Esophagus muscularis mucosa (tissue), 4 donors: ENCODE measurements around the gene SIPA1L3. TPM values are rescaled to one million over a fixed set of nuclear protein-coding genes. Genes with fewer than 3 reads are reported as not detected.
"Not testable (repeated sequence)": the region's sequence is repeated elsewhere in the genome, so short reads cannot be mapped to it uniquely, and the experiment has no call there.

Source experiments
- DNase-seq: peaks from one replicate; pipeline ENCODE4 v3.0.0-alpha.2; 2017; ENCODE audit errors: extremely low spot score
- H3K27ac ChIP-seq, 4 donors: fragments of 200-600 bp; sonication (generic); replicated peaks in 1 of 4; 1 replicate in 3 of 4; 2 replicates in 1 of 4; pipeline ENCODE4 v1.5.1; 2016 to 2019; ENCODE audit warnings: mild to moderate bottlenecking in 1 of 4
- H3K27me3 ChIP-seq, 4 donors: fragments of 200-600 bp; sonication (generic); one replicate each; pipeline versions ENCODE4 v1.5.1 to v1.6.0; 2016 to 2019
- H3K36me3 ChIP-seq, 4 donors: fragments of 200-600 bp; sonication (generic); one replicate each; pipeline ENCODE4 v1.5.1; 2016 to 2019
- H3K4me1 ChIP-seq, 4 donors: fragments of 200-600 bp; sonication (generic); one replicate each; pipeline ENCODE4 v1.5.1; 2016 to 2019
- H3K4me3 ChIP-seq, 4 donors: fragments of 200-600 bp; sonication (generic); 1 replicate in 2 of 4; 2 replicates in 2 of 4; pipeline ENCODE4 v1.5.1; 2016 to 2019; ENCODE audit warnings: mild to moderate bottlenecking in 4 of 4, moderate library complexity in 1 of 4
- H3K9me3 ChIP-seq, 4 donors: fragments of 200-600 bp; sonication (generic); 1 replicate in 3 of 4; 2 replicates in 1 of 4; pipeline ENCODE4 v1.5.1; 2016 to 2019
- EP300 ChIP-seq: sonication (generic); formaldehyde crosslinking; IDR thresholded peaks from one replicate; pipeline ENCODE4 v1.6.1; 2017; ENCODE audit warnings: antibody characterized with exemption
- POLR2A ChIP-seq: fragments of 450-650 bp; IDR thresholded peaks from one replicate; pipeline ENCODE4 v1.6.1; 2017; ENCODE audit warnings: antibody characterized with exemption, moderate library complexity, mild to moderate bottlenecking, low read depth
- POLR2AphosphoS5 ChIP-seq, 2 donors: sonication (generic); formaldehyde crosslinking; IDR thresholded peaks; one replicate each; pipeline ENCODE4 v1.6.1; 2017; ENCODE audit warnings: antibody characterized with exemption in 2 of 2
- WGBS: methylation state at CpG from one replicate; pipeline ENCODE4 v1.1.5; 2018; 5-methylcytosine and 5-hydroxymethylcytosine counted together
- intact Hi-C: fragments of 100-400 bp; cut with DNase I; formaldehyde crosslinking; loops from one replicate; pipeline ENCODE4 v1.15.1; 2023
- total RNA-seq, 4 donors: library from RNA; depleted of rRNA; stranded (reverse); fragments of >200 nt; gene quantifications; one replicate each; pipeline versions ENCODE4 v1.1.0 to v1.2.1, GENCODE V29; 2016
- TF ChIP-seq, protein P1 (sequence below), 3 experiments: fragments of 200-600 bp in 2 of 3; fragments of 450-650 bp in 1 of 3; sonication (generic) in 2 of 3; IDR thresholded peaks; one replicate each; pipeline ENCODE4 v1.5.1; 2017 to 2019; ENCODE audit warnings: antibody characterized with exemption in 3 of 3, mild to moderate bottlenecking in 2 of 3, moderate library complexity in 1 of 3

SIPA1L3 gene
- total RNA-seq, 4 donors from 2014 or later = 10.4 to 17.9 (median 13.2) TPM

DNA sequence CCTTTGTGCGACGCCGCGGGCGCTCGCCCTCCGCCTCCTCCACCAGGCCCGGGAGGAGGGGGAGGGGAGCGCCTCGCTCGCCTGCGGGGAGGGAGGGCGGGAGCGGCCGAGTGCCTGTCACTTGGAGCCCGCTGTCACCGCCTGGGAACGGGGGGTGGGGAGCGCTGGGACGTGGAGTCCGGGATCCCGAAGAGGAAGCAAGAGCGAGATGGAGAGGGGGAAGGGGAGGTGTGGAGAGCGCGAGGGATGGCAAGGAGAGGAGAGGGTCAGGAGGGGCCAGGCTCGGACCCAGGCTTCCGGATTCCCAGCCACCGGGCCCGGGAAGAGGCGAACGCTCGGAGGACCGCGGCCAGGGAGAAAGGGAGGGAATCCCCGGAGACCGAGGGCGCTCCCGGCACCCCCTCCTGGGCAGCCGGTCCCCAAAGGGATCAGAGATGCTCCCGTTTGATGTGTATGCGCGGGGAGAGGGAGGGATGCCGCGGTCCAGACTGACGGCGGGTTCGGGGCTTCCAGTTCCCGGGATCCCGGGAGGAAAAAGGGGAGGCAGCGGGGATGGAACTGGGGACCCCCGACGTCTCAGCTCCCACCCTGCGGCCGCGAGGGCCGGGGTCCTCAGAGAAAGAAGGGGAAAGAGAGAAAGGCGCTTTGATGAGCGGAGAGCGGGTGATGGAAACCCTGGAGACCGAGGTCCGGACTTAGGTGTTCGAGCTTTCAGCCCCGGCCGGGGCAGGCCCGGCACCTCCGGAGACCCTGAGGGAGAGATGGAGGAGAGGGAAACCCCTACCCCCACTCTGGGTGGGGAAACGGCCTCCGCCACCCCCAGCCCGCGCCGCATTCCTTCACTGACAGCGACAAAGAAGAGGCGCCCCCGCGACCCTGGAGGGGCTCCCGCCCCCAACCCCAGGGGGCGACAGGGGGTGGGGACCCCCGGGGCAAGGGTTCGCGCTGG, 321.8 kb downstream of the SIPA1L3 start:
- TF ChIP-seq POLR2A (no peak), EP300 (no peak), POLR2AphosphoS5 (IDR thresholded peaks at IDR 0.05) (no peak)
- TF ChIP-seq, protein P1, sequence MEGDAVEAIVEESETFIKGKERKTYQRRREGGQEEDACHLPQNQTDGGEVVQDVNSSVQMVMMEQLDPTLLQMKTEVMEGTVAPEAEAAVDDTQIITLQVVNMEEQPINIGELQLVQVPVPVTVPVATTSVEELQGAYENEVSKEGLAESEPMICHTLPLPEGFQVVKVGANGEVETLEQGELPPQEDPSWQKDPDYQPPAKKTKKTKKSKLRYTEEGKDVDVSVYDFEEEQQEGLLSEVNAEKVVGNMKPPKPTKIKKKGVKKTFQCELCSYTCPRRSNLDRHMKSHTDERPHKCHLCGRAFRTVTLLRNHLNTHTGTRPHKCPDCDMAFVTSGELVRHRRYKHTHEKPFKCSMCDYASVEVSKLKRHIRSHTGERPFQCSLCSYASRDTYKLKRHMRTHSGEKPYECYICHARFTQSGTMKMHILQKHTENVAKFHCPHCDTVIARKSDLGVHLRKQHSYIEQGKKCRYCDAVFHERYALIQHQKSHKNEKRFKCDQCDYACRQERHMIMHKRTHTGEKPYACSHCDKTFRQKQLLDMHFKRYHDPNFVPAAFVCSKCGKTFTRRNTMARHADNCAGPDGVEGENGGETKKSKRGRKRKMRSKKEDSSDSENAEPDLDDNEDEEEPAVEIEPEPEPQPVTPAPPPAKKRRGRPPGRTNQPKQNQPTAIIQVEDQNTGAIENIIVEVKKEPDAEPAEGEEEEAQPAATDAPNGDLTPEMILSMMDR (IDR thresholded peaks at IDR 0.05) = no peak
- DNase-seq = no peak
- WGBS = 2% methylated on average over 63 of the region's 80 CpGs
- intact Hi-C loops = no loop called here
- H3K9me3 ChIP-seq = no peaks in the 10 kb centered on the region
- peak overlapping the region in 2 of 4 donors; percentile 12 to 22 for H3K4me3 ChIP-seq
- peaks cover 18 to 100% (median 68%) of the 10 kb centered on the region in 4 donors for H3K27me3 ChIP-seq
- peaks cover 22 to 30% (median 26%) of the 10 kb centered on the region in 4 donors for H3K4me1 ChIP-seq
- no peaks in the 10 kb centered on the region for H3K36me3 ChIP-seq
- H3K27ac ChIP-seq = no peak overlapping the region

DNA sequence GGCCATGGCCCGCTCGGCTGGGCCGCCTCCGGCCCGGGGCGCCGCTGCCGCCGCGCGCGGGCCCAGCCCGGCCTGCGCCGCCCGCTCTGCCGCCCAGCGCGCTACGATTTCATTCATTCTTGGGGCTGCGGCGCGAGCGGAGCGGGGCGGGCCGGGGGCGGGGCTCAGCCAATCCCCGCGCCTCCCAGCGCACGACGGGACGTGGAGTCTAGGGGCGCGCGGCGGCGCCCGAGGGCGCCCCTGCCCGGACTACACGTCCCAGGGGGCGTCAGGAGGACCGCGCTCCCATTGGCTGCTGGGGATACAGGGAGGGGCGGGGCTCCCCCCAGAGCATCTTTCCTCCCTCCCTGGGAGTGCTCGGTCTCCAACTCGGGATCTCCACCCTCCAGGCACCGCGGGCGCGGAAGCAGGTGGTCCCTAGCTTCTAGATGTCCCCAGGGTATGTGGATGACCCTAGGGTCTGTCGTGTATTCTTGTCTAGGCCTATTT, 322.6 kb downstream of the SIPA1L3 start:
- no peak for DNase-seq
- peak overlapping the region in 1 of 4 donors; percentile 22 for H3K4me3 ChIP-seq
- no peak overlapping the region for H3K27ac ChIP-seq
- intact Hi-C loops = no loop called here
- no peaks in the 10 kb centered on the region for H3K9me3 ChIP-seq
- TF ChIP-seq POLR2AphosphoS5 (IDR thresholded peaks at IDR 0.05) = no peak
- TF ChIP-seq POLR2A = no peak
- no peak for TF ChIP-seq EP300
- TF ChIP-seq, protein P1 (IDR thresholded peaks at IDR 0.05) = no peak
- no peaks in the 10 kb centered on the region for H3K36me3 ChIP-seq
- H3K4me1 ChIP-seq = peaks cover 14 to 22% (median 19%) of the 10 kb centered on the region in 4 donors
- WGBS = 5% methylated on average over 30 of the region's 54 CpGs
- peaks cover 18 to 99% (median 59%) of the 10 kb centered on the region in 4 donors for H3K27me3 ChIP-seq

DNA sequence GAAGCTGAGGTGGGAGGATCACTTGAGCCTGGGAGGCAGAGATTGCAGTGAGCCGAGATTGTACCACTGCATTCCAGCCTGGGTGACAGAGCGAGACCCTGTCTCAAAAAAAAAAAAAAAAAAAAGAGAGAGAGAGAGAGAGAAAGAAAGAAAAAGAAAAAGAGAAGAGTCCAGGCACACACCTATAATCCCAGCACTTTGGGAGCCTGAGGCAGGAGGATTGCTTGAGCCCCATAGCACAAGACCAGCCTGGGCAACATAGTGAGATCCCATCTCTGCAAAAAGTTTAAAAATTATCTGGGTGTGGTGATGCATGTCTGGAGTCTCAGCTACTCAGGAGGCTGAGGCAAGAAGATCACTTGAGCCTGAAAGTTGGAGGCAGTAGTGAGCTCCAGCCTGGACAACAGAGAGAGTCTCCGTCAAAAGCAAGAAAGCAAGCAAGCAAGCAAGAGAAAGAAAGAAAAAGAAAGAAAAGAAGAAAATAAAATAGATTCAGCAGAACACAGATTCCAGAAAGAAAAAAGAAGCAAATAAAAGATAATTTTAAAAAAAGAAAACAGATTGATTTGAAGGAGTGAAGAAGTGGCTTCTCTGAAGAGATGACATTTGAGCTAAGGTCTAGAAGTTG, 323.6 kb downstream of the SIPA1L3 start:
- H3K27ac ChIP-seq = not testable (repeated sequence)
- H3K27me3 ChIP-seq = peaks cover 18 to 99% (median 50%) of the 10 kb centered on the region in 4 donors

DNA sequence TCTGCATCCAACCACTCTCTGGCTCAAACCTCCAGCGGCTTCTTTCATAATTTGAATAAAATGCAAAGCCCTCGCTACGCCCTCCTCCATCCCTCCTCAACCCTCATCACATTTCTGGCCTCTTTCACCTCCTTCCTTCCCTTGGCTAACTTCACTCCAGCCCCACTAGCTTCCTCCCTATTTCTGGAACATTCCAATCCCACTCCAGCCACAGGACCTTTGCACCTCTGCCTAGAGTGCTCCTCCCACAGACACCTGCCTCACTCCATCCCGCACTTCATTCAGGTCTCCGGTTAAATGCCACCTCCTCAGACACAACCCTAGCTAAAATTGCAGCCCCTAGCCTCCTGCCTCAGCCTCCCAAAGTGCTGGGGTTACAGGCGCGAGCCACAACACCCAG, 324.9 kb downstream of the SIPA1L3 start:
- TF ChIP-seq POLR2AphosphoS5 (IDR thresholded peaks at IDR 0.05) (no peak), EP300 (no peak), POLR2A (no peak)
- TF ChIP-seq, protein P1 (IDR thresholded peaks at IDR 0.05) = no peak
- intact Hi-C loops = no loop called here
- Histone ChIP-seq H3K9me3 (no peaks in the 10 kb centered on the region), H3K27ac (no peak overlapping the region), H3K27me3 (peaks cover 18 to 97% (median 38%) of the 10 kb centered on the region in 4 donors), H3K4me1 (peaks cover 14 to 22% (median 19%) of the 10 kb centered on the region in 4 donors), H3K36me3 (no peaks in the 10 kb centered on the region), H3K4me3 (no peak overlapping the region)
- 84% methylated on average over 7 of the region's 7 CpGs for WGBS
- no peak for DNase-seq

More for the DNA sequence above, 323.6 kb downstream of the SIPA1L3 start:
- H3K36me3 ChIP-seq, intact Hi-C loops, DNase-seq, H3K9me3 ChIP-seq, H3K4me3 ChIP-seq: not testable (repeated sequence)
- WGBS = 87% methylated on average over 3 of the region's 3 CpGs
- H3K4me1 ChIP-seq = peaks cover 14 to 22% (median 19%) of the 10 kb centered on the region in 4 donors

DNA sequence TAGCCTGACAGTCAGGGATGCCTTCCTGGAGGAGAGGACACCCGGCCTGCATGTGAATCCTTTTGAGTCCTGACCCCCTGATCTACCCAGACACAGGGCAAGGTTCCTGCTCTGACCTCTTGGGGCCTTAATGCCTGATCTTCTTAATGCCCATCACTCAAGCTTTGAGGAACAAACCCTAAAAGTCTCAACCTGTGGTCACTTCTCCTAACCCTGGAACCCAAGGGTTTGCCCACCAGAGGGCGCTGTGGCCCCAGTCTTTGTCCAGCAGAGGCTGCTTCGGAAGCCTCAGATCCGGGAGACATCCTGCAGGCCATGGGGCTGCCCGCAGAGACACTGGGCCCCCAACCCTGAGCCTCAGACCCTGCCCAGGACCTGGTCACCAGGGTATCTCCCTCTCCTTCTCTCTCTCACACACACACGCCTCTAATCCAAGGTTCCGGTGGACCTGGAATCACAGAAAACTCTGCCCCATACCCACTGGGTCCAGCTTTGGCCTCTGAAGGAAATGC, 326.8 kb downstream of the SIPA1L3 start:
- H3K27me3 ChIP-seq = peaks cover 9 to 92% (median 19%) of the 10 kb centered on the region in 4 donors
- intact Hi-C loops = no loop called here
- WGBS = 21% methylated on average over 6 of the region's 7 CpGs

More for the DNA sequence above, 326.8 kb downstream of the SIPA1L3 start:
- Histone ChIP-seq H3K27ac (no peak overlapping the region), H3K4me1 (peaks cover 5 to 12% (median 10%) of the 10 kb centered on the region in 4 donors), H3K36me3 (no peaks in the 10 kb centered on the region), H3K4me3 (no peak overlapping the region), H3K9me3 (no peaks in the 10 kb centered on the region)
- DNase-seq = no peak
- no peak for TF ChIP-seq EP300
- peak in 1 of 2 donors; percentile 24 for TF ChIP-seq POLR2AphosphoS5 (IDR thresholded peaks at IDR 0.05)
- TF ChIP-seq POLR2A = no peak
- TF ChIP-seq, protein P1 (IDR thresholded peaks at IDR 0.05) = peak; percentile 61 to 81 (median 66)
